ENCODE results near the gene VRK1.
A peak's percentile ranks its signal among the peaks of the same experiment; 100 is the strongest.

Gene VRK1

DNA sequence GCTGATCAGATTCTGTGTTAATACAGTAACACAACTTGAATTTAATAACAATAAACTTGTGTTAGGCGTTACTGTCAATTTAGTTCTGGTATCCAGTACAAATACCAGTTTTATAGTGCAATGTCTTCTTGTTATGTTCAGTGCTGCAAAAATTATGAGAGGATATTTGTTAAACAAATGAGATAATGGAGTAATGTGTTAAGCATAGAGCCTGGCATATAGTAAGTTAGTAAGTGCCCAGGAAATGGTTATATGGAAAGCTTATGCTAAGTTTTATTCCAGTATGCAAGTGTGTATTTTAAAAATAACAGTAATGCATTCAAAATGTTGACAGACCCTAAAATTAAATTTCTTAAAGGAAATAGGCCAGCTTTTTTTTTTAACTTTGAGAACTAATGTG, 1.8 kb downstream of the VRK1 start:
- ATAC-seq (ENCODE audit: insufficient read depth, low read depth) (no peak), DNase-seq (no peak)
- Histone ChIP-seq H3K36me3 (ENCODE audit: insufficient read depth, low read length) (peaks cover 4% of the 10 kb centered on the region; the same call in 1 of the 2 replicates), H3K27ac (ENCODE audit: low read length) (0 out of 2 replicates have a peak overlapping the region, but pooled peaks have one; percentile 12), H3K27me3 (ENCODE audit: insufficient read depth, low read length, poor library complexity) (no peaks in the 10 kb centered on the region), H3K4me2 (ENCODE audit: insufficient read depth, low read length) (peak overlapping the region; percentile 76), H3K9me3 (ENCODE audit: insufficient read depth, low read length, severe bottlenecking) (no peaks in the 10 kb centered on the region), H3K4me3 (ENCODE audit: low read depth in 1 of 2, low read length in 2 of 2) (peak overlapping the region; percentile 72 to 84; a peak in 3 of 4 replicates), H3K79me2 (ENCODE audit: insufficient read depth, low read length) (peaks cover 68% of the 10 kb centered on the region), H4K20me1 (ENCODE audit: insufficient read depth, low read length) (peaks cover 60% of the 10 kb centered on the region), H2AFZ (ENCODE audit: low read depth, low read length) (no peak overlapping the region), H3K9ac (ENCODE audit: low read depth, low read length) (peak overlapping the region; percentile 94; the same call in 1 of the 2 replicates), H3K4me1 (ENCODE audit: insufficient read depth, low read length) (peaks cover 43% of the 10 kb centered on the region)
- no peak for TF ChIP-seq EZH2 (IDR thresholded peaks at IDR 0.05; ENCODE audit: borderline replicate concordance, low read depth, low read length, severe bottlenecking)

DNA sequence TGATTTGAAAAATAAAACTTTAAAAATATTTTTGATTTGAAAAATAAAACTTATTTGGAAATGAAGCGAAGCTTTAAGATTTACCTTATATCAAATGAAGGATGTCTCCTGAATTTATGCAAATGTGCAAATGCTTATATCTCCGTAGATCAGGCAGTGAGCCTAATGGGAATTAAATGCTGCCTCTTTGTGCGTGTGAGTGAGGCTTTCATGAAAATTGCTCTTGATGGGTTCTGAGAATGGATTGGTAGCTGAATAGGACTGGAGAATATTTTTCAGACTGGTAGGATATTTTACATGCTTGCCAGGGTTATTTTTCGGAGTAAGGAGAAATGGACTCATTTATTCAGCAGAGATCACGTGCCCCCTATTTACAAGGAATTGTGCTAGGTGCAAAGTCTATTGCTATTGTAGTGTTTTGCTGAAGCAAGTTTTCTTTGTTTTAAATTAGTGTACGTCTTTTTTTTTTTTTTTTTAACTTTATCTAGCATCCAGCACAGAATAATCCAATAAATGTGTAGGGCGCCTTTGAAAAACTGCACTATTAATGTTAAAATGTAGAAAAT, 2.4 kb downstream of the VRK1 start:
- H4K20me1 ChIP-seq (ENCODE audit: insufficient read depth, low read length), result peaks cover 66% of the 10 kb centered on the region
- H2AFZ ChIP-seq (ENCODE audit: low read depth, low read length), result no peak overlapping the region
- peaks cover 44% of the 10 kb centered on the region for H3K4me1 ChIP-seq (ENCODE audit: insufficient read depth, low read length)
- no peak overlapping the region for H3K9ac ChIP-seq (ENCODE audit: low read depth, low read length)
- peak overlapping the region in 1 of 2 experiments; percentile 35; a peak in 2 of 4 replicates for H3K4me3 ChIP-seq (ENCODE audit: low read depth in 1 of 2, low read length in 2 of 2)
- TF ChIP-seq EZH2 (IDR thresholded peaks at IDR 0.05; ENCODE audit: borderline replicate concordance, low read depth, low read length, severe bottlenecking), result no peak
- TF ChIP-seq, protein P1, sequence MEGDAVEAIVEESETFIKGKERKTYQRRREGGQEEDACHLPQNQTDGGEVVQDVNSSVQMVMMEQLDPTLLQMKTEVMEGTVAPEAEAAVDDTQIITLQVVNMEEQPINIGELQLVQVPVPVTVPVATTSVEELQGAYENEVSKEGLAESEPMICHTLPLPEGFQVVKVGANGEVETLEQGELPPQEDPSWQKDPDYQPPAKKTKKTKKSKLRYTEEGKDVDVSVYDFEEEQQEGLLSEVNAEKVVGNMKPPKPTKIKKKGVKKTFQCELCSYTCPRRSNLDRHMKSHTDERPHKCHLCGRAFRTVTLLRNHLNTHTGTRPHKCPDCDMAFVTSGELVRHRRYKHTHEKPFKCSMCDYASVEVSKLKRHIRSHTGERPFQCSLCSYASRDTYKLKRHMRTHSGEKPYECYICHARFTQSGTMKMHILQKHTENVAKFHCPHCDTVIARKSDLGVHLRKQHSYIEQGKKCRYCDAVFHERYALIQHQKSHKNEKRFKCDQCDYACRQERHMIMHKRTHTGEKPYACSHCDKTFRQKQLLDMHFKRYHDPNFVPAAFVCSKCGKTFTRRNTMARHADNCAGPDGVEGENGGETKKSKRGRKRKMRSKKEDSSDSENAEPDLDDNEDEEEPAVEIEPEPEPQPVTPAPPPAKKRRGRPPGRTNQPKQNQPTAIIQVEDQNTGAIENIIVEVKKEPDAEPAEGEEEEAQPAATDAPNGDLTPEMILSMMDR (IDR thresholded peaks at IDR 0.05; ENCODE audit: borderline replicate concordance, extremely low read depth, low read length, poor library complexity, severe bottlenecking), result no peak
- ATAC-seq (ENCODE audit: insufficient read depth, low read depth), result no peak
- H3K27me3 ChIP-seq (ENCODE audit: insufficient read depth, low read length, poor library complexity), result no peaks in the 10 kb centered on the region
- H3K79me2 ChIP-seq (ENCODE audit: insufficient read depth, low read length), result peaks cover 74% of the 10 kb centered on the region
- no peak overlapping the region for H3K27ac ChIP-seq (ENCODE audit: low read length)
- peaks cover 4% of the 10 kb centered on the region; the same call in 1 of the 2 replicates for H3K36me3 ChIP-seq (ENCODE audit: insufficient read depth, low read length)
- H3K9me3 ChIP-seq (ENCODE audit: insufficient read depth, low read length, severe bottlenecking), result no peaks in the 10 kb centered on the region
- peak overlapping the region; percentile 76 for H3K4me2 ChIP-seq (ENCODE audit: insufficient read depth, low read length)
- DNase-seq, result no peak

DNA sequence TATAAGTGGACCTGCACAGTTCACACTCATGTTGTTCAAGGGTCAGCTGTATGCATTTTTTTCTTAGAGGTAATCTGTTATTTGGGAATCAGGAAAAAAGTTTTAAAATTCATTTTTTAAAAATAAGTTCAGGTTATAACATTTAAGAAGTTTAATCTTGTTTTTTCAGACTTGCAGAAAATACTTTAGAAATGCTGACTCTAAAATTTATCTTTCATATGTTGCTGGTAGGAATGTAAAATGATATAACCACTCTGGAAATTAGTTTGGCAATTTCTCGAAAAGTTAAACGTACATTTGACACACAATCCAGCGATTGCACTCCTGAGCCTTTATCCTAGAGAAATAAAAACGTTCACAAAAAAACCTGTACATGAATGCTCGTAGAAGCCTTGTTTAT, 4.7 kb downstream of the VRK1 start:
- Histone ChIP-seq H3K4me3 (ENCODE audit: low read depth in 1 of 2, low read length in 2 of 2) (no peak overlapping the region), H3K4me1 (ENCODE audit: insufficient read depth, low read length) (peaks cover 38% of the 10 kb centered on the region), H3K79me2 (ENCODE audit: insufficient read depth, low read length) (peaks cover 98% of the 10 kb centered on the region), H3K36me3 (ENCODE audit: insufficient read depth, low read length) (peaks cover 13% of the 10 kb centered on the region), H3K9ac (ENCODE audit: low read depth, low read length) (no peak overlapping the region), H4K20me1 (ENCODE audit: insufficient read depth, low read length) (peaks cover 88% of the 10 kb centered on the region), H3K9me3 (ENCODE audit: insufficient read depth, low read length, severe bottlenecking) (no peaks in the 10 kb centered on the region), H3K27me3 (ENCODE audit: insufficient read depth, low read length, poor library complexity) (no peaks in the 10 kb centered on the region), H3K4me2 (ENCODE audit: insufficient read depth, low read length) (peak overlapping the region; percentile 28; the same call in 1 of the 2 replicates), H3K27ac (ENCODE audit: low read length) (no peak overlapping the region), H2AFZ (ENCODE audit: low read depth, low read length) (no peak overlapping the region)
- DNase-seq (no peak), ATAC-seq (ENCODE audit: insufficient read depth, low read depth) (no peak)
- TF ChIP-seq, protein P1 (IDR thresholded peaks at IDR 0.05; ENCODE audit: borderline replicate concordance, extremely low read depth, low read length, poor library complexity, severe bottlenecking), result no peak
- no peak for TF ChIP-seq EZH2 (IDR thresholded peaks at IDR 0.05; ENCODE audit: borderline replicate concordance, low read depth, low read length, severe bottlenecking)

DNA sequence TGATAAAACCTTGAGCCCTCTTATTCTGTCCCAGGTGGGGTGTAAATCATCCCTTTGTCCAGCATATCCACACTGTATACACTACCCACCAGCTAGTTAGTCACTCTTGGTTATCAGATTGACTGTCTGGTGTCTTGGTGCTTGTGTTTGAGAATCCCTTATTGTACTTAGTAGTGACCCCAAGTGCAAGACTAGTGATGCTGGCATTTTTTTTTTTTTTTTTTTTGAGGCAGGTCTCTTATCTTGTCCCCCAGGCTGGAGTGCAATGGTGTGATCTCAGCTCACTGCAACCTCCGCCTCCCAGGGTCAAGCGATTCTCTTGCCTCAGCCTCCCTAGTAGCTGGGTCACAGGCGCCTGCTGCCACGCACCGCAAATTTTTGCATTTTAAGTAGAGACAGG, 5.8 kb downstream of the VRK1 start:
- H3K9me3 ChIP-seq (ENCODE audit: insufficient read depth, low read length, severe bottlenecking), result no peaks in the 10 kb centered on the region
- peaks cover 37% of the 10 kb centered on the region for H3K4me1 ChIP-seq (ENCODE audit: insufficient read depth, low read length)
- TF ChIP-seq, protein P1 (IDR thresholded peaks at IDR 0.05; ENCODE audit: borderline replicate concordance, extremely low read depth, low read length, poor library complexity, severe bottlenecking), result no peak
- no peak for TF ChIP-seq EZH2 (IDR thresholded peaks at IDR 0.05; ENCODE audit: borderline replicate concordance, low read depth, low read length, severe bottlenecking)
- H2AFZ ChIP-seq (ENCODE audit: low read depth, low read length), result no peak overlapping the region
- H3K27ac ChIP-seq (ENCODE audit: low read length), result no peak overlapping the region
- peak overlapping the region; percentile 13; the same call in 1 of the 2 replicates for H3K4me2 ChIP-seq (ENCODE audit: insufficient read depth, low read length)
- DNase-seq (no peak), ATAC-seq (ENCODE audit: insufficient read depth, low read depth) (no peak)
- no peak overlapping the region; the same call in 1 of the 2 replicates for H3K9ac ChIP-seq (ENCODE audit: low read depth, low read length)
- H3K79me2 ChIP-seq (ENCODE audit: insufficient read depth, low read length), result peaks cover 100% of the 10 kb centered on the region
- no peaks in the 10 kb centered on the region for H3K27me3 ChIP-seq (ENCODE audit: insufficient read depth, low read length, poor library complexity)
- peaks cover 11% of the 10 kb centered on the region for H3K36me3 ChIP-seq (ENCODE audit: insufficient read depth, low read length)
- H4K20me1 ChIP-seq (ENCODE audit: insufficient read depth, low read length), result peaks cover 95% of the 10 kb centered on the region
- H3K4me3 ChIP-seq (ENCODE audit: low read depth in 1 of 2, low read length in 2 of 2), result no peak overlapping the region

Data from DND-41 (cell line).